Measurements from ENCODE around the gene SDHA.
"Not testable (repeated sequence)": the region's sequence is repeated elsewhere in the genome, so short reads cannot be mapped to it uniquely, and the experiment has no call there.

SDHA gene

DNA sequence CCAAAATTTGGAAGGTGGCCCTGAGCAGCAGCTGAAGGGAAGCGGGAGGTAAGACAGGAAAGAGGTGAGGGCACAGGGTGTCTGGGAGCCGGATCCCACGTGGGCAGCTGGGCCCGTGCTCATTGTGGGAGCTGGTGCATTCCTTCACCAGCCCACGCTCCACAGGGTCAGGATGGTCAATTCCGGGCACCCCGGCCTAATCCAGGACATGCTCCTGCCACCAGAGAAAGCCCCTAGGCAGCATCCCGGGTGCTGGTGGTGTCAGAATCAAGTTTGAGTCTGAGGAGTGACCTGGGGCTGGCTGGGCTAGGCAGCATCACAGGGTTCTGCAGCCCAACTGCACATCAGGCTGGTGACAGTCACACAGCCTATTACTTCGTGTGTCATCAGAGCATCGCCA, 46.2 kb downstream of the SDHA start:
- DNase-seq = no peak

DNA sequence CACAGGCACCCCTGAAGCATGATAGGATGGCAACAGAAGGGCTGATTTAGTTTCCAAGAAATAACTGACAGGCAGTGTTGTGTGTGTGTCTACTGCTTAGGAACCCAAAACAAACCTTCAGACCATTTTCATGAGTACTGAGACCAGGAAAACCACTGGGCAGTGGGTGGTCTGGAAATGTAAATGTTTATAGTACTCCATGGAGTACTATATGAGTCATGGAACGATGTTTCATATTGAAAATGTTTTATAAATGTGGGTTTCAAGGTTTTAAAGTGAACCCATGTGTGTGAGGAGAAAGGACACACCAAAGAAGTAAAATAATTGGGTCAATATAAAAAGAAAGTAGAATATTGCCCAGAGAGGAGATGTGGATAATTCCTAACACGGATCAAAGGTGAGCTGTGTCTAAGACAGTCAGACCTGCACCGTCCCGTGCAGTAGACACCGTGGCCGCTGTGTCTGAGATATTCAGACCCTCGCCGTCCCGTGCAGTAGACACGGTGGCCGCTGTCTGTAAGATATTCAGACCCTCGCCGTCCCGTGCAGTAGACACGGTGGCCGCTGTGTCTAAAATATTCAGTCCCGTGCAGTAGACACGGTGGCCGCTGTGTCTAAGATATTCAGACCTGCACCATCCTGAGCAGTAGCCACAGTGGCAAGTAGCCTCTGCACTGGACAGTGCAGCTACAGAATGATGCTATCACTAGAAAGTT, 48.3 kb downstream of the SDHA start:
- DNase-seq = not testable (repeated sequence)

DNA sequence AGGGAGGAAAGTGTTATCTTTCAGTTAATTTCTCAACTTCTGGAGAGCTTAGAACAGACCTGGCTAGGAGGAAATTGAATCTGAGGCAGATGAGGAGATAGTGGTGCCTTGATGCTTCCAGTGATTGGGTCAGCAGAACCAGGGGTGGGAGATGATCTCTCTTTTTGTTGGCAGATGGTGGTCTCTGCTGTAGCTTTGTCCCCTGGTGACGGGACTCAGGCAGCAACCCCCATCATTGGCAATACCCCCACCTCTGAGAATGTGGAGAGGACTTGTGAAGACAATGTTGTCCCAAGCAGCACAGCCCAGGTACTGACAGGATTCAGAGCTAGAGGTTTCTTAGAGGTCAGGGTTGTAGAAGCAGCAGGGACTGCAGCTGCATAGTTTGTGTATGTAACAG, 49.6 kb downstream of the SDHA start:
- no peak for DNase-seq

DNA sequence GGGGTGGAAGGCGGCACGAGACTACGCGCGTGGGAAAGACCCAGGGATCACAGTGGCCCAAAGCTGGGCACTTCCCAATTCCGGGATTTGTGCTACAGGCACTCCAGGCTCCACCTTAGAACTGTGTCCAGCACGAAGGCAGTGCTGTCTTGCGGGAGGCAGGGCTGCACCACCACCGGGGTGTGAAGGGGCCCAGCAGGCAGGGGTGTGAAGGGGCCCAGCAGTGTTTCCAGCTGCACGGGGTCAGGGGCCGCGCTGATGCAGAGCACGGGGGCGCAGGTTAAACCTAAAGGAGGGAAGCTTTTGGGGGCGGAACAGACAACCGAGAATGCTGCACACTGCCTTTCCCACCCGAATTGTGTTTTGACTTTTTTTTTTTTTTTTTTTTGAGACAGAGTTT, 52.2 kb downstream of the SDHA start:
- no peak for DNase-seq

DNA sequence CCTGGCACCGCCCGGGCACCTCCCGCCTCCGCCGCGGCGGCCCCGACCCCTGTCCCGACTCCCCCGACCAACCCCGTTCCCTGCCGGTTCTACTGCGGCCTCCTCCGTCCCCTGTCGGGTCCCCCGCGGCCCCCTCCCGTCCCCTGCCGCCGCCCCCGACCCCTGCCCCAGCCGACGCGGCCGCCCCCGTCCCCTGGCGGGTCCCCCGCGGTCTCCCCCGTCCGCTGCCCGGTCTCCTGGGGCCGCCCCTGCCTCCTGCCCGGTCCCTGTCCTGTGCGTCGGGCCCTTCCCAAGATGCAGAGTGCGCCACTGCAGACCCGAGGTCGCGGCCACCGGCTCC, 53.7 kb downstream of the SDHA start:
- peak; percentile 11 for DNase-seq

DNA sequence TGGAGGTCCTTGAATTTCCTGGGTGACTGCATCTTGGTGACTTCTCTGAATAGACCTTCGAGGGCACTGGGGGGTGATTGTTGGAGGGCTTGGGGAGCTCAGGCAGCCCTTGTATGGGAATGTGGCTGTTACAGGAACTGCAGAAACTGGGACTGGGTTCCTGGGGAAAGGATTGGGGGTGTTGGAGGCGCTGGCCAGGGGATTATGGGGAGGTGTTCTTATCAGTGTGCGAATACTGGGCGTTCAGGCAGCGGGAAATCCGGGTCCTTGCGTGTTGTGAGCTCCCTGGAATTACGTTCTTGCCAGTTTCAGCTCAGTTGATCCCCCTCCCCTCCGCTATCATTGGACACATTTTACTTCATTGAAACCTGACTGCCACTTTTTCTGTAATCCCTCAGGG, 55.0 kb downstream of the SDHA start:
- DNase-seq = not testable (repeated sequence)

DNA sequence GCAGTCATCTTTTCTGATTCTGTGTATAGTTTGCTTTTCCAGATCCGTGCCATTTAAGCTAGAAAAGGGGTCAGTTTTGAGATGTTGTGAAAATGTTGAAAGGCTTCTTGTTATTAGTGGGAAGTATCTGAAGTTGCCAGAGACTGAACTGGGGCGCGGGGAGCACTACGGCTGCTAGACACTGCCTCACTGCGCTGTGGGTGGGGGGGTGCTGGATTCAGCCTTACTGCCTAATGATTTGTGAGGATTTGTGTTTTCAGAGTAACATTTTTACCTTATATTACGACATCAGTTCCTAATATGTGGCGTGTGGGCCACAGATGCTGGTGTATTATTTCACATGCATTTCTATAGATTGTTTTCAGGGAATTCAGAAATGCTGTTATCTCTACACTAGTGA, 55.4 kb downstream of the SDHA start:
- not testable (repeated sequence) for DNase-seq

DNA sequence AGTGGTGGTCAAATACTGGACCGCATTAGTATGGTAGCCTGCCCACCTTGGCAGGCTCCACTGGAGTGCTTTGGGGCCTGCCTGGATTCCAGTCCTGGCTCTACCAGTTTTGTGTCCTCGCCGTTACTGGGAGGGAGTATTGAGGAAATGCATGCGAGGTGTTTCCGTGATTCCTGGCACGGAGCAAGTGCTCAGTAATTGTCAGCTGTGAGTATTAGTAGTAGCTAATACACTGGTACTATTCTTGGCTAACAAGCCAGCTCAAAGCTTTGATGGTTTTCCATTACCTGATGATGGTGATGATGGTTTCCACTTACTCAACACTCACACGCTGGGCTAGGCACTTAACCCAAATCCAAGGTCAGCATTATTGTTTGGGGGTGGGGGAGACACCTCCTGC, 56.2 kb downstream of the SDHA start:
- DNase-seq = not testable (repeated sequence)

DNA sequence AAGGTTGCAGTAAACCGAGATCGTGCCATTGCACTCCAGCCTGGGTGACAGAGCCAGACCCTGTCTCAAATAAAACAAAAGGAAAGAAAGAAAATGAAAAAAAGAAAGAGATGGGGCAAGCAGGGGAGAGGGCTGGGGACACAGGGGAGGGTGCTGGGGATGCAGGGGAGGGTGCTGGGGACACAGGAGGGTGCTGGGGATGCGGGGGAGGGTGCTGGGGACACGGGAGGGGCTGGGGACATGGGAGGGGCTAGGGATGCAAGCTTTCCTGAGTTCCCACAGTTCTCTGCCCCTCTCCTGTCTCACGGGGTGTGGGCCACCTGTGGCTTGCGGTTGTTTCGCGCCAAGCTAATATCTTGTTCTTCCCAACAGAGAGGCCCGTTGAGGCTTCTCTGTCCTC, 60.5 kb downstream of the SDHA start:
- DNase-seq = no peak

DNA sequence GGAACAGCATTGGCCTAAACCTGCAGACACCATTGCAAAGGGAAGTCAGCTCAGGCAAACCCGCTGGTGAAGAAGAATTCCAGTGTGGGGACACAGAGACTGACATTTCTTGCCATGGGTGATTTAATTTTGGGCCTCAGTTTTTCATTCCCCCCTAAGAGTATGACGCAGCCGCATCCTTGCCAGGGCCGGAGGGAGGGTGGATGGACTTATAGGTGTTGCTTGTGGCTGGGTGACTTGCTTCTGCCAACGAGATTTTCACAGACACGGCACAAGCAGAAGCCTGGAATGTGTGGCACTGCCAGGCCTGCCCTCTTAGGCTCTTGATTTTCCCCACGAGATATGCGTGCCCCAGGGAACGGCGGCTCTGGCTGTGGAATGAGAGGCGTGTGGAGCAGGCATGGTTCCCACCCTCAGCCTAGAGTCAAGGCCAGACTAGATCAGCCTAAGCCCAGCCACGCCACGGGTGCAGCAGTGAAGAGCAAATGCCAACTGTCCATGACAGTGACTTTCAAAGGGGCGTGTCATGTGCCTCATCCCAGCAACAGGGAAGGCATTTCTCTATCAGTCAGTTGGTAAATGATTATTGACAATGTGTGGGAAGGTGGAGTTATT, 61.0 kb downstream of the SDHA start:
- DNase-seq = not testable (repeated sequence)

DNA sequence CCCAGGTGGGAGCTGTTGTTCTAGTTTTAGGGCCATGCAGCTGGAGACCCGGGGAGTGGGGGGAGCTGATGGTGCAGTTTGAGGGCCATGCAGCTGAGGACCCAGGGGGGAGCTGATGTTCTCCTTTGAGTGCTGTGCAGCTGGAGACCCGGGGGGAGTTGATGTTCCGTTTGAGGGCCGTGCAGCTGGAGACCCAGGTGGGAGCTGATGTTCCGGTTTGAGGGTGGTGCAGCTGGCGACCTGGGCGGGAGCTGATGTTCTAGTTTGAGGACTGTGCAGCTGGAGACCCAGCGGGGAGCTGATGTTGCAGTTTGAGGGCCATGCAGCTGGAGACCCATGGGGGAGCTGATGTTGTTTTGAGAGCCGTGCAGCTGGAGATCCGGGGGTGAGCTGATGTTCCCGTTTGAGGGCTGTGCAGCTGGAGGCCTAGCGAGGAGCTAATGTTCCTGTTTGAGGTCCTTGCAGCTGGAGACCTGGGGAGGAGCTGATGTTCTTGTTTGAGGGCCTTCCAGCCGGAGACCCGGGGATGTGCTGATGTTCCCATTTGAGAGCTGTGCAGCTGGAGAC, 68.0 kb downstream of the SDHA start:
- DNase-seq = no peak

DNA sequence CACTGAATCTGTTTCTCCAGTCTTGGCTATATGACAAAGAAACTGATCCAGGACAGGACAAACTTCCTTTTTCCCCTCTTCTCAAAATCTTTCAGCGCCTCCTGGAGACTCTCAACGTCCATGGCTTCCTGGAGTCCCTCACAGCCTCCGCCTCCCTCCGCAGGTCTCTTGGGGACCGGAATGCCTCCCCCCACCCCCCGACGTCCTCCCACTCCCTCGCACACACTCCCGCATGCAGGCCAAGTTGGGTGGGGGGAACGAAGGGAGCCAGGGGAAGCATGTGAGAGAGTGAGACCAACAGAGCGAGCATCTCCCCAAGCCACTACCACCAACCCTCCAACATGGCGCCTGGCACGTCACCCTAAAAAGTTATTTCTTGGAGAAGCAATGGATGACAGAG, 72.1 kb downstream of the SDHA start:
- not testable (repeated sequence) for DNase-seq

DNA sequence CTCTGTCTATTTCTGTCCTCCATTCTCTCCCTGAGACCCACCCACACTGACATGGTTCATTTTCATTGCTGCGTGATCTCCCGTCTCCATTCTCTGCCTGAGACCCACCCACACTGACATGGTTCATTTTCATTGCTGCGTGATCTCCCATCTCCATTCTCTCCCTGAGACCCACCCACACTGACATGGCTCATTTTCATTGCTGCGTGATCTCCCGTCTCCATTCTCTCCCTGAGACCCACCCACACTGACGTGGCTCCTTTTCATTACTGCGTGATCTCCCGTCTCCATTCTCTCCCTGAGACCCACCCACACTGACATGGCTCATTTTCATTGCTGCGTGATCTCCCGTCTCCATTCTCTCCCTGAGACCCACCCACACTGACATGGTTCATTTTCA, 73.2 kb downstream of the SDHA start:
- DNase-seq = not testable (repeated sequence)

DNA sequence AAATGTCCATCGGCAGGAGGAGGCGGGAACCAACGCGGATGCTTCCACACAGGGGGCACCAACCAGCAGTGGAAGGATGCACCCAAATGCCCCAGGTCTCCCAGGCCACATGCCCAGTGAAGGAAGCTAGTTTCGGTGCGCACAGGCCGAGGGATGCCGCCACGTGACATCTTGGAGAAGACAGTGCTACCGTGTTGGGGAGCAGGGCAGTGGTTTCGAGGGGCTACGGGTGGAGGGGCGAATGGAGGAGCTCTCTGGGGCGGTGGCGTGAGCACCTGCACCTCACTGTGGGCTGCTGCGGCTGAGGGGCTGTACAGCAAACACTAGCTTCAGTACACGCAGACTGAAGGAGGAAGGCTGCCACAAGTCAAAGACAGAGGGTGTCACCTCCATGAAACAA, 76.7 kb downstream of the SDHA start:
- DNase-seq = not testable (repeated sequence)

DNA sequence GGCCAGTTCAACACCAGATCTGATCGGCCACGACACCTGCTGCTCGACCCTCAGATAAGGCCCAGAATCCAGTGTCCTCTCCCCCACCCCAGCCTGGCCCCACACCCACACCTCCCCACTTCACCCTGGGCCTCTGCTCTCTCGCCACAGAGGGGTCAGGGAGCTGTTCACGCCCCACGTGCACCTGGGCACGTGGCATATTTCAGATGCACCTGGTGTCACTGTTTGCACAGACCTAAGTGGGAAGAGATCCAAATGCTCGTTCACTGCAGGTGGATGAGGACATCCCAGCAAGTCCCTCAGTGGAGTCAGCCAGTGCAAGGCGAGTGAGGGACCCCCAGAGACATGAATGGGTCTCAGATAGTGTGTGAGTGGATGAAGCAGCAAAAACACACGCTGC, 78.1 kb downstream of the SDHA start:
- DNase-seq = not testable (repeated sequence)

DNA sequence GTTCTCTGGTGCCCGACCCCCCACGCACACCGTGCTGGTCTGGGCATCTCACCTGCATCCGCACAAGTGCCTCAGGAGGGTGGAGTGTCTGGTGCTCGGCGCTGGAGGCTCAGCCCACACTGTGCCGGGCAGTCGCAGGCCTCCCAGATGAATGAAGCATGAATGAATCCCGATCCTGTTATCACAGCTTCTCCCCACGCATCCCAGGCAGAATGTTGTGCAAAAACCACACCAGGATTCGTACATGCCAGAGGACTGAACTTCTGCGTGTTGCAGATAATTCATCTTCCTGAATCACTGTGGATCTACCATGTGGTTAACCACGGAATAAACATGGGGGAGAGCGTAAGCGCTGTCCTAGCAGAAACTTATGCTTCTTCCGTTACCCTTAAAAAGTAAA, 78.8 kb downstream of the SDHA start:
- DNase-seq = peak; percentile 25

DNA sequence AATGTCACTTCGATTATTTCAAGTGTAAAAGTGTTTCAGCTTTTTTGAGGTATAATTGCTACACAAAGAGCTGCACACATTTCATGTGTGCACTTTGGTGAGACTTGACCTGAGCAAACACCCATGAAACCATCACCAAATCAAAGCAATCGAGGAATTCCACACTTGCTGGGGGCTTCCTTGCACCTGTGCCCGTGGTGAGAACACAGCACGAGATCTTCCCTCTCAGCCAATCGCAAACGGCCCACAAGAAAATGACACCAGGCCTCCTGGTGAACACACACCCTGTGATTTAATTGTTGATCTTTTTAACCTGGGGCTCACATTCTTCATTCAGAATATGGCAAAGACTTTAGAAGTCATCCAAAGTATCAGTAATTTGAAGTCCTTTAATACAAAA, 79.3 kb downstream of the SDHA start:
- not testable (repeated sequence) for DNase-seq

DNA sequence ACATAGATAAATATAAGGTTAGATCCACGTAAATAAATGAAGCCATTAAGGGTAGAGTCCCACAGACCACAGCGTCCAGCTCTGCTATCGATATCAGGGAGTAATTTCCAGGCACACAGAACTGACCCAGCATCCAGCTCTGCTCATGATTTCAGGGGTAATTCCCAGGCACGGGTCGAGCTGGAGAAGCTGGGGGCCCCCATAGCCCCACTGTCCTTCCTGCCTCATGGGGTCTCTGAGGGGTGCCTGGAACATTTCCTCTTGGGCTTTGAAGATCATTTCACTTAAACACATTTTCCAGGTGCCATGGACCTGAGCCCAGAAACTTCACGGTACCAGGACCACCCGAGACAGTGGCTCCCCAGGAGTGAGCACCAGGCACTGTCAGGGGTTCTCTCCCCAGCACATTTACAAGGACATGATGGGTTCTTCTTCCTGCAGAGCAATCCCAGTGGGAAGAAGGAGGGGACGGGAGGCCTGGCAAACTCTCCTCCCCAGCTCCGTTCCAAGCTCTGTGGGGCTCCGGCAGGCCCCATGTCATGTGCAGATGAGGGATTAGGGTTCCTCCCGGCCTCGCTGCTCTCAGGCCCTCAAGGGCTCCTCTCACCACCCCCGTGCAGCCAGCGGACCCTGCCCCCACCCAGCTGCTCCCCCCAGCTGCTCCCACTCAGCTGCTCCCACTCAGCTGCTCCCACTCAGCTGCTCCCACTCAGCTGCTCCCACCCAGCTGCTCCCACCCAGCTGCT, 80.0 kb downstream of the SDHA start:
- DNase-seq = not testable (repeated sequence)

DNA sequence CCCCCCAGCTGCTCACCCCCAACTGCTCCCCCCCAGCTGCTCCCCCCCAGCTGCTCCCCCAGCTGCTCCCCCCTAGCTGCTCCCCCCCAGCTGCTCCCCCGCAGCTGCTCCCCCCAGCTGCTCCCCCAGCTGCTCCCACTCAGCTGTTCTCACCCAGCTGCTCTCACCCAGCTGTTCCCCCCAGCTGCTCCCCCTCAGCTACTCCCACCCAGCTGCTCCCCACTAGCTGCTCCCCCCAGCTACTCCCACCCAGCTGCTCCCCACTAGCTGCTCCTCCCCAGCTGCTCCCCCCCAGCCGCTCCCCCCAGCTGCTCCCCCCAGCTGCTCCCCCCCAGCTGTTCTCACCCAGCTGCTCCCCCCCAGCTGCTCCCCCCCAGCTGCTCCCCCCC, 80.6 kb downstream of the SDHA start:
- DNase-seq = no peak

DNA sequence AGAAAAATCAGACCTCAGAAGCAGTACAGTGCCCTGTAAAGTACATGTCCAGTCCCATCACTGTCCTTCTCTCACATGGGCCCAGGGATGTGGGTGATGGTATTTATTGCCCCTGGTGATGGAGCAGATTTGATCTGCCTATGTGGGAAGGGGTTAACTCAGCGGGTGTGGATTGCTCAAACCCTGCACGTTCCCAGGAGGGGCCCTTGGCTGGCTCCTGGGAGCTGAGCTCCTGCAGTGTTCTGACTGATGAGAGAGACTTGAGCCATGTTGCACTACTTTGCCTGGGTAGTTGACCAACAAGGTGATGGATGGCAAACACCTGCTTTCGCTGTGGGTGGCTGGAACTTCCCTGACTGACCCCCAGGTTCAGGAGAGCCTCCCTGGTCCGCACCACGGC, 81.8 kb downstream of the SDHA start:
- DNase-seq = not testable (repeated sequence)

DNA sequence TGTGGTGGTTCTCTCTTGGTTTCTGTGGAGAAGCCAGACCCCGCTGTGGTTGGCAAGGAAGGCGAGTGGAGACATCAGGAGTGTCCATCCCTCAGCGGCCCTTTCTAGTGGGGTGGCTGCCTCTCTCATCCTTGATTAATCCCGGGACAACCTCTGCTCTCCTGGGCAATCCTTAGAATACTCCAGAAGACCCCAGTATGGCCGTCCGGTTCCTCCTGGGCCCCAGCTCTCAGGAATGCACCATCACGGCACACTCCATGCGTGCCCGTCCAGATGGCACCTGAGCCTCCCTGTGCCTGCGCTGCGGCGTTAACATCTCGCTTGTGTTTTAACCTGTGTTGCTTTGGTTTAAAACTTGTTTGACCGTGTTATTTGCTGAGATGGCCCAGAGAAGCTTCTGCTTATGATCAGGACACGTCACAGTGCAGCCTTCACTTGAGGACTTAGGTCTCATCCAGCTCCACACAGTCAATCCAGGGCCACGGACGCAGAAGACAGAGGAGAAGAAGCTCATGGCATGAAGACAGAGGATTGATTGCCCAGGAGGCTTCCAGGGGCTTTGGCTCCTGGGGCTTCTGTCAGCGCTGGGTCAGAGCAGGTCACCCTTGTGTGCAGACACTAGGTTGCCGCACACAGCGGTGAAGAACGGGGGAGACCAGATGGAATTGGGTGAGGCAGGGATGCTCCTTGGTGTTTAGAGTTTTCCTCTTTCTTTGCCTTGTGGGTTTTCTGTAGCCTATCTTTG, 82.7 kb downstream of the SDHA start:
- not testable (repeated sequence) for DNase-seq

DNA sequence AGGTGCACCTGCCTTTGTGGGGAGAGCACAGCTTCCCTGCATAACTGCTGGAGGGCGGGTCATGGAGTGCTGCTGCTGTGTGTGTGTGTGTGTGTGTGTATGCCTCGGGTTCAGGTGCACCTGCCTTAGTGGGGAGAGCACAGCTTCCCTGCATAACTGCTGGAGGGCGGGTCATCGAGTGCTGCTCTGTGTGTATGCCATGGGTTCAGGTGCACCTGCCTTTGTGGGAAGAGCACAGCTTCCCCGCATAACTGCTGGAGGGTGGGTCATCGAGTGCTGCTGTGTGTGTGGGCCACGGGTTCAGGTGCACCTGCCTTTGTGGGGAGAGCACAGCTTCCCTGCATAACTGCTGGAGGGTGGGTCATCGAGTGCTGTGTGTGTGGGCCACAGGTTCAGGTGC, 84.3 kb downstream of the SDHA start:
- DNase-seq = not testable (repeated sequence)

DNA sequence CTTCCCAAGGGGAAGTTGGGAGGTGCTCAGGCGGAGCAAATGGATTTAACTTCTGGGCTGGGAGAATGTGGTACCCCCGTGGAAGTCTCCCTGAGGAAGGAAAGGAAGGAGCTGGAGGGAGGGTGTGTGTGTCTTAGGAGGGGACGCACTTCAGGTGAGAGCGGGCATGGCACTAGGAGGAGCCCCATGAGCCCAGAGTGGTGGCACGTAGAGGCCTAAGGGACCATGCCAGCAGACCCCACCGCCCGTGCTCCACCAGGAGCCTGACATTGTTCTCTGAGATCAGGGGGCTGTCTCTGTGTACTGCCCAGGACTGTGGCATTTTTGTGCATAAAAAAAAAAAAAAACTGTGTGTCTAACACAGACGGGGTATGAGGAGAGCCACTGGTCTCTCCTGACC, 84.8 kb downstream of the SDHA start:
- DNase-seq = no peak
